Activated T-helper 9 cell treated with anti-CD3 and anti-CD28 coated beads, Interleukin-2, amount 50 U/mL, for 16 hours (primary cell): ENCODE data around the gene CACNA1G.

Experiments
- DNase-seq: peaks from one replicate; pipeline ENCODE4 v3.0.0-alpha.2; 2020; ENCODE audit warnings: low read depth

CACNA1G gene

GRCh38 chr17:50613007-50613992 lies 52.8 kb downstream of the CACNA1G start:
- DNase-seq = no peak

- no peak for DNase-seq
These were observed 54.0 kb downstream of the CACNA1G start for GRCh38 chr17:50614471-50615051.

- no peak for DNase-seq
These were observed 55.3 kb downstream of the CACNA1G start for GRCh38 chr17:50615828-50616227.

GRCh38 chr17:50618300-50618699 lies 57.8 kb downstream of the CACNA1G start:
- DNase-seq = no peak

GRCh38 chr17:50618941-50619340 lies 58.4 kb downstream of the CACNA1G start:
- DNase-seq = no peak

GRCh38 chr17:50619489-50619888 lies 59.0 kb downstream of the CACNA1G start:
- DNase-seq = no peak

GRCh38 chr17:50620237-50620636 lies 59.7 kb downstream of the CACNA1G start:
- DNase-seq = no peak

- DNase-seq = no peak
These were observed 60.3 kb downstream of the CACNA1G start for GRCh38 chr17:50620858-50621257.

- DNase-seq = no peak
These were observed 61.1 kb downstream of the CACNA1G start for GRCh38 chr17:50621574-50622031.

GRCh38 chr17:50624321-50624934 lies 63.9 kb downstream of the CACNA1G start:
- no peak for DNase-seq

- DNase-seq = no peak
These were observed 64.7 kb downstream of the CACNA1G start for GRCh38 chr17:50625032-50625871.

GRCh38 chr17:50626037-50626574 lies 65.6 kb downstream of the CACNA1G start:
- peak; percentile 36 for DNase-seq

- DNase-seq = no peak
These were observed 66.7 kb downstream of the CACNA1G start for GRCh38 chr17:50627036-50627781.

- DNase-seq = no peak
These were observed 67.5 kb downstream of the CACNA1G start for GRCh38 chr17:50627782-50628601.

- no peak for DNase-seq
These were observed 69.4 kb downstream of the CACNA1G start for GRCh38 chr17:50629902-50630301.

- DNase-seq = peak; percentile 30
These were observed 70.1 kb downstream of the CACNA1G start for GRCh38 chr17:50630524-50631194.

- DNase-seq = no peak
These were observed 70.8 kb downstream of the CACNA1G start for GRCh38 chr17:50631195-50631907.

GRCh38 chr17:50631908-50632571 lies 71.5 kb downstream of the CACNA1G start:
- no peak for DNase-seq
